G401 (cell line): ENCODE data around the gene MNAT1. TPM values are rescaled to one million over a fixed set of nuclear protein-coding genes. Genes with fewer than 3 reads are reported as not detected.
"Not testable (repeated sequence)": the region's sequence is repeated elsewhere in the genome, so short reads cannot be mapped to it uniquely, and the experiment has no call there.

Experiments used
- DNase-seq: peaks from one replicate; pipeline ENCODE4 v3.0.0-alpha.2; 2015; ENCODE audit warnings: low spot score
- in situ Hi-C: cut with HindIII; loops from 2 replicates; pipeline ENCODE4 v1.10.0; 2016; ENCODE audit warnings: low sequenced_read_pairs, mixed read lengths
- total RNA-seq: library from RNA; depleted of rRNA; stranded (reverse); fragments of >200 nt; shearing (Covaris generic); gene quantifications from 2 replicates; pipeline ENCODE4 v1.2.3, GENCODE V29; 2014

The MNAT1 gene
- total RNA-seq, 1 experiment from 2014 or later = 185 TPM

DNA sequence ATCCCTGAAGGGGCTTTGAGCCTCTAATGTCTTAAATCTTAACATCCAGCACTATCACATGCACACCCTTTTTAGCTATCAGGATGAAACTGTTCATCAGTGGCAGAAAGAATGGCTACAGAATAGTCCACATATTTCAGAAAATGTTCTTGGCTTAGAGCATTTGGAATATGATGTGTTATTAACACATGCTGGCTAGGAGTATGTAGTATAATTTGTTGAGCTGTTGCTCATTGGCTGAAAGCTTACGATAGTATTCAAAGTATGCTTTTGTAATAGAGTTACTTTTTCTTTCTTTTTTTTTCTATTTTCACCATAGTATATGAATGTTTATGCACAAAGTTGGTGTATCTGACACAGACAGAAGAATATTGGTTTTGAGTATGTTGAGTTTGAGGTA lies 55.1 kb downstream of the MNAT1 start:
- in situ Hi-C loops = no loop called here
- DNase-seq = no peak

DNA sequence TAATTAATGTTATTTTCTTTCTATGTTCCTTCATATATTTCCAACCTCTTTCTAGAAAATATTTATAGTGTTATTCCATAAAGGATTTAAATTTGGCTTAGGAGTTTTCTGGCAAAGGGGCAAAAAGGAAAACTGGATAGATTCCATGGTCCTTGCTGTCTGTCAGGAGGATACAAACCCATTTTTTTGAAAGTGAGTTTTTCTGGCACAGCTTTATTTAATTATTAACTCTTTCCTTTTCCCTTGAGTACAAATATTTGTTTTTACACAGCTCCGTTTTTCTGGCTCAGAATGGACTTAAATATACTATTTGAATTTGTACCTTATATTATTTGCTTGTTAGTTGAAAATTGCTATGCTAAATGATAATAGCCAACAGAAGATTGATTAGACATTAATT lies 56.3 kb downstream of the MNAT1 start:
- no peak for DNase-seq
- in situ Hi-C loops = no loop called here

DNA sequence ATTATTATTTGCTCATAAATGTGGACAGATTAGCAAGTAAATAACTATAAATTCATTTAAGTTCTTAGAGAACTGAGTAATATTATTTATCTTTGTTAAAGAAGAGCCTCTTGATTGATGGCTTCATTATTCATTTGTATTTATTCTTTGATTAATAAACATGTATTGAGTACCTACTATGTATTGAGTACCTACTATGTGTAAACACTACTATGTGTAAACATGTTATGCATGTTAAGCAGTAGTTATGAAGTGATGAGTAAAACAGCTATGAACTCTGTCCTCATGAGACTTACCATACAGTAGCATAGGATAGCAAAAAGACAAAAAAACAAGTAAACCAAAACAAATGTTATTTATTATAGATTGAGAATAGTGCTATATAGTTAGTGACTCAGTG lies 61.9 kb downstream of the MNAT1 start:
- DNase-seq = no peak
- in situ Hi-C loops = no loop called here

DNA sequence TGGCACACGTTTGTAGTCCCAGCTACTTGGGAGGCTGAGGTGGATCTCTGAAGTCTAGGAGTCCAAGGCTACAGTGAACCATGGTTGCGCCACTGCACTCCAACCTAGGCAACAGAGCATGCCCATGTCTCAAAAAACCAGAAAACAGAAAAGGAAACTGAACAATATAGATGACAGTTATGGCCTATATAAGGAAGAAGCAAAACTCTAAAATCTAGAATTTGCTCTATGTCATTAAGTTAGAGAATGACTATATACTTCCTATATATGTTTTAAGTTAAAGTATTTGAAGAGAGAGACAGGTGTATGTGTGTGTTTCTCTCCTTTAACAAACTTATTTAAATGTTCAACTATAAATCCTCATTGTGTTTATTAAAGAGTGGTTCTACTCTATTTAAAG lies 65.8 kb downstream of the MNAT1 start:
- in situ Hi-C loops = no loop called here
- no peak for DNase-seq

DNA sequence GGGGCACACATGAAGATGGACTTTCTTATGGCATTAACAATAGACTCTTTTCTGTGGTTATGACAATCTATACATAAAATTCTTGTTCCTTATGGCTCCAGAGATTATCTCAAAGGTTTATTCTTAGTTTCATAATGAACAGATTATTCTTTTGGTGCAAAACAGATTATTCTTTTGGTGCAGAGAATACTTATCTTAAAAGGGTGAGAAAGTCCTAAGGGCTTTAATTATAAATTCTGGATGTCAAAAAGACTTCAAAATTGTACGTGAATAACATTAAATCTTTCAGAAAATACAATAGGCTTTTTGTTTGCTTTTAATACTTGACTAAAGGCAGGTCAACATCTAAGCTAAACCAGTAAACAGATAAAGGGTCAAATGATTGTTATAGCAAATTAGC lies 69.3 kb downstream of the MNAT1 start:
- DNase-seq = no peak
- in situ Hi-C loops = no loop called here

DNA sequence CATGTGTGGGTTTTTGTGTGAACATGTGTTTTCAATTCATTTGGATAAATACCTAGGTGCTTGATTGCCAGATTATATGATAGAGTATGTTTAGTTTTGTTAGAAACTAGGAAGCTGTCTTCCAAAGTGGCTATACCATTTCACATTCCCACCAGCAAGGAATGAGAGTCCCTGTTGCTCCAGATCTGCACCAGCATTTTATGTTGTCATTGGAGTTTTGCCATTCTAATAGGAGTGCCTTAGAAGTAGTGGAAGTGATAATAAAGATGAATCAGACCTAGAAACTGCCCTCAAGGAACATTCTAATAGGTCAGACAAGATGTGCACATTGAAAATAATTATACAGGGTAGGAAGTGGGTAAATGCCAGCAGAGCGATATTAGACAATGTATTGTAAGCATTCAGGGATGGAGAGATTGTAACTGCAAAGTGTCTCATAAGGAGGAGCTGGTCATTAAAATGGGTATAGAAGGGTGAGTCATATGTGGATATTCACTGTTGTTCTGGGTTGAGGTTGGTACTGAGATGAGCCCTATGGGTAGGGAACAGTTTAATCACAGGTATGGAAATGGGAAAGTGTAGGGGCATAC lies 71.4 kb downstream of the MNAT1 start:
- in situ Hi-C loops = no loop called here
- DNase-seq = no peak

DNA sequence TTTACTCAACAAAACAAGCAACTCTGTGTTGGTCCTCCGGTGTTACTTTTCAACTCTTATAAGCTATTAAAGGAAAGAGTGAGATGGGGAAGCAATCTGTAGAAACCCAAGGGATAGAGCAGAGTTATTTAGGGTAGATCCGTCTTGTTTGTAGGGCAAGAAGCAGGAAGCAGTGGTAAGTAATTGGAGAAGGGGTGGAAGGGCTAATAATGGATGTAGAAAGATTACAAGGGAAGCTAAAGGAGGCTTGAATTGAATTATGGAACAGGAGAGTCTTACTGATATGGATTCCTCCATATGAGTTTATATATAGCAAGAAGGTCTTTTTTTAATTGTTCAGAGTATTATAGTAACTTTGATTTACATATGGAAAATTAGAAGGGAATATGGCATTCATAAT lies 72.7 kb downstream of the MNAT1 start:
- no peak for DNase-seq
- in situ Hi-C loops = no loop called here

DNA sequence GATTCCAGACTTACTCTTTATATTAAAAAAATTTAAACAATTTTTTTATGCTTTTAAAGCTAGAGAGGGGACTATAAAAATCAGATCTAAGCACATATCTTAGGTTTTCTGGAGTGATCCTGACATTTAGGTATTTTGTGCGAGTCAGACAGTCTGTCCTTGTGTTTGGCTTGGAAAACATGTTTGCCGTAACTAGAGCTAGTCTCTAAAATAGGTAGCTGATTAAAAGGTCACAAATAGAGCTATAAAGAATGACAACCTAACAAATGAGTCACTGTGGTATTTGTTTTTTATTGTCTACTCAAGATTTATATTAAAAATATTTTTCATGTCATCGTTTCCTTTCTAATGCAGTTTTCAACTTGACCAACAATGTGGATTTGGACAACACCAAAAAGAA lies 73.4 kb downstream of the MNAT1 start:
- no peak for DNase-seq
- in situ Hi-C loops = no loop called here

DNA sequence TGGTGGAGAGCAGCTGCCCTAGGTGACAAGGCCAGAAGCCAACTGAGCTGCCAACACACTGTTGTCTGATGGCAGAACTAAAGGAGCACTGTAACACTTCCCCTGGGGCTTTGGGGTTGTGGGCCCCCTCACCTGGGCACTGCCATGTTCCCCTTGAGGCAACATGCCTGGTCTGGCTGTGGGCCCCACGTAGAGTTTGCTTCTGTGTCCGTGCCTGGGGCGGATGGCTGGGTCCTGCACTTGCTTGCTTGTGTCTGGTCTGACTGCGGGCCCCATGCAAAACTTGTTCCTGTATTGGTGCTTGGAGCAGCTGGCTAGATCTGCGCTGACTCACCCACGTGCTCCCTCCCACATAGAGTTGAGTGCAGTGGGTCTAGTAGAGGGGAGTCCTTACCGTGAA lies 78.4 kb downstream of the MNAT1 start:
- in situ Hi-C loops = no loop called here
- DNase-seq = no peak

DNA sequence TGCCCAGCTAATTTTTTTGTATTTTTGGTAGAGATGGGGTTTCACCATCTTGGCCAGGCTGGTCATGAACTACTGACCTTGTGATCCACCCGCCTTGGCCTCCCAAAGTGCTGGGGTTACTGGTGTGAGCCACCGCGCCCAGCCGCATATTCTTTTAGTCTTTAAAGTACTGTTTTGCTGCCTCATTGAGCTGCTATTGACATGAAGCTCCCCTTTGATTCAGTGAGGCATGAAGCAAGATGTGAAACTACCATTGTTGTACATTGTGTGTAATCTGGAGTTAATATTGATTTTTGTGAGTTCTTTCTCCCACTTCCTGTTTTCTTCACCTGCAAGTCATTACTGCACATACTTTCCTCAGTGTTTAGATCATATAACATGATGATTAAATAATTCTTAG lies 80.8 kb downstream of the MNAT1 start:
- in situ Hi-C loops = no loop called here
- DNase-seq = no peak

DNA sequence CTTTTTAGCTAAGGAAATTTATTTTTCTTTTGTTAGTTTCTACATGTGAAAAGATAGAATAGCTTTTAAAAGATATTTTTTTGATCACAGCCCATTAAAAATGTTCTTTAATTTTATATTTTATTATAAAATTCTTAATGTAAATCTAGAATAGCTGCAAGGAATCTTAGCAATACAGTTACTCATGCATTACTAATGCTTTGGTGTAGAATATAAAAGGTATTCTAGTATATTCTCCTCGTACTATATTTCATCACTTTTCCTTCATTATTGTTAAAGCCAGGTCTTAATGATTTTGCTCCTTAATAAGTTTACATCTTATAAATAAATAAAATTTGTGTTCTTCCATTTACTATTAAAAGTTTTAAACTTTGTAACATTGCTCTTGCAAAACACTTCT lies 82.6 kb downstream of the MNAT1 start:
- no peak for DNase-seq
- in situ Hi-C loops = no loop called here

DNA sequence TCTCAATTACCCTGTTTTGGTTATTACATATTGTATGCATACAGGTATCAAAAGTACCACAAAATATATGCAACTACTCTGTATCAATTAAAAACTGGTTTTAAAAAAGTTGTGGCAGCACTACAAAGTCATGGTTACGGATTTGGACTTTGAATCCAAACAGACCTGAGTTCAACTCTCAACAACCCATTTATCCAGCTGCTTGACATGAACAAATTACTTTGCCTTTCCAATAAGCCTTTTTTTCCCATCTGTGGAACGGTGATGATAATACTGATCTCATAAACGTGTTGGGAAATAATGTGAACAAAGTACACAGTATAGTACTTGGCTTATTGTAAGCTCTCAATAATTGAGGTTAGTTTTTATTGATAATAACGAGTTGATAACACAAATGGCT lies 85.0 kb downstream of the MNAT1 start:
- in situ Hi-C loops = no loop called here
- no peak for DNase-seq

DNA sequence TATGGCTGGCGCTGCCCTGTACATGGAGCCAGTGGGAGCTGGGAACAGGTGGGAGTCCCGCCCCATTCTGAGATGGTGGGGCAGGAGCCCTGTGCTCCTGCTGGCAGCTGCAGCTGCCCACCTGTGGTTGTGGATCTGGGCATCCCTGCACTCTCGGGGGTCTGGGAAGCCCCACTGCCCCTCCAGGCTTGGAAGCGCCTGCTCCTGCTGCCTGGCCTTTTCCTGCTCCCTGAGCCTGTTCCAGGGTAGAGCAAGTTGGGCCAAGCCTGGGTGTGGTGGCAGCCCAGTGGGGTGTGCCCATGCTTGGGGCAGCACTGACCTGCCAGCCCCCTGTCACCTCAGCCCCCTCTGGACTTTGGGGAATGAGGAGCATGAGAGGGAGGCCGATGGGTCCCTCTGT lies 104.0 kb downstream of the MNAT1 start:
- in situ Hi-C loops = no loop called here
- DNase-seq = no peak

DNA sequence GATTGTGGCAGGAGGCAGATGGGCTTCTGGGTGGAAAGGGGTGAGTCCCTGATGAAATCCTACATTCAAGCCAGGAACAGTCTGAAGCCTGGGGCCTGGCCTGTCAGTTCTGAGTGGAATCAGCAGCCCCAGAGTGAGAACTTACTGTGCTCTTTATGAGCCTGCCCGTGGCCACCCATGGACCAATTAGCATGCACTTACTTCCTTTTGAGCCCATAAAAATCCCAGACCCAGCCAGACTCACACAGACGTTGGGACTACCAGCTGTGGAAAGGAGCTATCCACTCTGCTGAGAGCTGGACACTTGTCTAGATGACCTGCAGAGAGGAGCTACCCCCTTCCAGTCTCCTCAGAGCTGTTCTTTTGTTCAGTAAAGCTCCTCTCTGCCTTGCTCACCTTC lies 104.5 kb downstream of the MNAT1 start:
- in situ Hi-C loops = no loop called here
- DNase-seq = no peak

DNA sequence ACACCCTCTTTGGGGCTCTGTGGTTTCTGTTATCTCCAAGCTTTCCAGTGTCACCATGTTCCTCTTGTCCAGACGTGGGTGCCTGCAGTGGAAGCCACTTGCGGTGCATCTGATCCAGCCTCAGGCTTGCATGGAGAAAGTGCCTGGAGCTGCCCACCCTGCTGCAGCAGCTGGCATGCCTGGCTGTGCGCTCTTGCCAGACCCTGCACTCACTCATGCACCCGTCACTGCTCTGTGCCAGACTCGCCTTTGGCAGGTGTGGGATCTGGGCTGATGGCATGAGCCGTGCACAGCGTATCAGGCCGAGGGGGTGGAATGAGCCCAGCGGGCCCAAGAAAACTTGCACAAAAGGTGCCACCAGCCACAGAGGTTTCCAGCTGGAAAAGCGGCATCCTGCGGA lies 105.1 kb downstream of the MNAT1 start:
- in situ Hi-C loops = no loop called here
- no peak for DNase-seq

DNA sequence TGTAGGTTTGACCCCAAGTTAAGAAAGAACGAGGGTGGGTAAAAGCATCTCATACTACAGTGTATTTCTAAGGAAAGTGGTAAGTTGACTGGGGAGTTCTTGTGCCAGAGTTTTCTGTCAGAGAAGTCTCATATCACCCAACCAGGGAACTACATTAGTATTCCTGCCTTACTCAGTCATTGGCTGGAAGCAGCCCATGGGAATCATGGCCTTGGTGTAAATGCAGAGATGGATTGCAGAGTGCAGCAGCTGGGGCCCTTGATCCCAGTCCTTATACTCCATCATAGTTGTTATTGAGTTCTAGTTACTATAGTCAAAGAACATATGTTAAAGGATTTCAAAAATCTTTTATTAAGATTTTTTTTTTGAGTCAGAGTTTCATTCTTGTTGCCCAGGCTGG lies 105.8 kb downstream of the MNAT1 start:
- no peak for DNase-seq
- in situ Hi-C loops = no loop called here

DNA sequence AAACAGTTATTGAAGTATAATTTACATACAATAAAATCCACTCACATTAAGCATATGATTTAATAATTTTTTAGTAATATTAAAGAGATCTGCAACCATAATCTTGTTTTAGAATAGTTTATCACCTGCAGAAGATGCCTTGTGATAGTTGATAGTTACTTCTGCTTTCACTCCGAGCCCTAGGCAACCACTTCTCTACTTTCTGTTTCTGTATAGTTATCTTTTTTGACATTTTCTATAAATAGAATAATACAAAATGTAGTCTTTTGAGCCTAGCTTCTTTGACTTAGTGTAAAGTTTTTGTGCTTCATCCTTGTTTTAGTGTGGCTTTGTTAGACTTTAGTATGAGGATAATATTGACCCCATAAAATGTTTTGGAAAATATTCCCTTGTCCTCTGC lies 111.0 kb downstream of the MNAT1 start:
- in situ Hi-C loops = no loop called here
- DNase-seq = no peak

DNA sequence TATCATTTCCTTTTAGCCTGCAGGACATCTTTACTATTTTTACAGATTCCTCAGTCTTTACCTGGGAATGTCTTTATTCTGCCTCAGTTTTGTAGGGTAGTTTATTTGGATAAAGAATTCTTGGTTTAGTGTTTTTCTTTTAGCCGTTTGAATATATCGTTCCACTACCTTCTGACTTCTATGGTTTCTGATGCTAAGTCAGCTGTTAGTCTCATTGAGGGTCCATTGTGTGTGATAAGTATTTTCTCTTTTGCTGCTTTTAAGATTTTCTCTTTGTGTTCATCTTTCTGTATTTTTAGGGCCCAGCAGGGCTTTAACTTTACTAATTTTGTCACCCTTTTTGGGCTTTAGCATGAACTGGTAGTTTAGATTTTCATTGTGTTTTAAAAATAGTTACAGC lies 113.5 kb downstream of the MNAT1 start:
- no peak for DNase-seq

DNA sequence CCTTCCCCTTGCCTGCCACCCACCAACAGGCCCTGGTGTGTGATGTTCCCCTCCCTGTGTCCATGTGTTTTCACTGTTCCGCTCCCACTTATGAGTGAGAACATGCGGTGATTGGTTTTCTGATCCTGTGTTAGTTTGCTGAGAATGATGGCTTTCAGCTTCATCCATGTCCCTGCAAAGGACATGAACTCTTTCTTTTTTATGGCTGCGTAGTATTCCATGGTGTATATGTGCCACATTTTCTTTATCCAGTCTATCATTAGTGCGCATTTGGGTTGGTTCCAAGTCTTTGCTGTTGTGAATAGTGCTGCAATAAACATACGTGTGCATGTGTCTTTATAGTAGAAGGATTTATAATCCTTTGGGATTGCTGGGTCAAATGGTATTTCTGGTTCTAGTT lies 117.1 kb downstream of the MNAT1 start:
- in situ Hi-C loops, DNase-seq: not testable (repeated sequence)

More for the DNA sequence above, 113.5 kb downstream of the MNAT1 start:
- in situ Hi-C loops = no loop called here

DNA sequence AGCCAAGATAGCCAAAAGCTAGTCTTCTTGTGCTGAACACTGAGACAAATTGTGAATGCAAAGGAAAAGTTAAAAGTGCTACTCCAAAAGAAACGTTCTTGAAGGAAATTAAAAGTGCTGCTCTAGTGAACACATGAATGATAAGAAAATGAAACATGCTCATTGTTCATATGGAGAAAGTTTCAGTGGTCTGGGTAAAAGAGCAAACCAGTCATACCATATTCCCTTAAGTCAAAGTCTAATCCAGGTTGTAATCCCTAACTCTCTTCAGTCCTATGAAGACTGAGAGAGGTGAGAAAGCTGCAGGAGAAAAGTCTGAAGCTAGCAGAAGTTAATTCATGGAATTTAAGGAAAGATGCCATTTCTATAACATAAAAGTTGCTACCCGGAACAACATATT lies 121.5 kb downstream of the MNAT1 start:
- in situ Hi-C loops = no loop called here
- no peak for DNase-seq

DNA sequence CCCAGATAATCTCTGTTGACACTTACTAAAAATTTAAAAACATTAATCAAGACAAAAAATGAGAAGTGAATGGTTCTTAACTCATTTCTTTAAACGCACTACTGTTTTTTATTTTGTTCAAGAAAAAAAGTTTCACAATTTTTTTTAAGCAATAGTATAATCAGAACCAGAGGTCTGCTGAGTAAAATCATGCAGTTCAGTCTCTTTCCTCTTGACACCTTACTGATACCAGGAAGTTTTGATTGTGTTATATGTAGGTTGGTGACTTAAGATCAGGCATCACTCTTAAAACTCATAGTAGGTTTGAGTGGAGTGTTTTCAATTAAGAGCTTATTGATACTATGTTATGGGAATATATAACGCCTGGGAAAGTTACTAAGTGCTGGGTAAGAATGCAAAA lies 125.0 kb downstream of the MNAT1 start:
- no peak for DNase-seq
- in situ Hi-C loops = no loop called here

DNA sequence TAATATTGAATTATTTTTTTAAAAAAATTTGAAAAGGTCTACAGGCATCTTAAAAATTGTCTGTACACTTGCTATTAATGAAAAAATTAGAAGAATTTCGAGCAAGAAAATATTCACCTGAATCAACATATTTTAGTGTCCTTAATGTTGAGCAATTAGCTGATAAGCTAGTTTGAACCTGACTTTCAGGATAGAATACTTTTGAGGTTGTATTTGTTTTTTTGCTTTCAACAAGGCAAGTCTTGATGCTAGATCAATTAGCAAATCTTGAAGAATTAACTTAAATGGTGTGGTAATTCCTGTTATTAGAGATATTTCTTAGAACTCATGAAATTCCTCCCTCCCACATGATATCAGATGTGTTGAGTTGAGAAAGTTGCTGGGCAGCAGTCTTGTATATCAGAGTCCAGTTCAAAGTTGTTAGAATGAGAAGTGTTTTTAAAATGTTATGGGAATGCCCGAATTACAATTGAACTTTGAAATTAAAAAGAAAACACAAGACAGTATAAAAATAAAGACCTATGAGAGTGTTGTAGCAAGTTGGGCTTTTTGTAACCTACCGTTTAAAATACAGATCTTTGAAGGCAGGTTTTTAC lies 127.1 kb downstream of the MNAT1 start:
- in situ Hi-C loops = no loop called here
- no peak for DNase-seq
